Ishikawa (cell line): ENCODE data around the gene LRRC8E.

Experiments
- CEBPB ChIP-seq: IDR thresholded peaks from 2 replicates; pipeline ENCODE4 v1.6.1; 2012
- CREB1 ChIP-seq: IDR thresholded peaks from 2 replicates; pipeline ENCODE4 v1.6.1; 2012; ENCODE audit warnings: low read depth
- EGR1 ChIP-seq: IDR thresholded peaks from 2 replicates; pipeline ENCODE4 v1.6.1; 2012
- EP300 ChIP-seq: IDR thresholded peaks from 2 replicates; pipeline ENCODE4 v1.6.1; 2012; ENCODE audit warnings: borderline replicate concordance
- FOXM1 ChIP-seq: IDR thresholded peaks from 2 replicates; pipeline ENCODE4 v1.6.1; 2012; ENCODE audit warnings: low read depth, borderline replicate concordance
- MAX ChIP-seq: IDR thresholded peaks from 2 replicates; pipeline ENCODE4 v1.6.1; 2012
- NFIC ChIP-seq: IDR thresholded peaks from 2 replicates; pipeline ENCODE4 v1.6.1; 2012
- RAD21 ChIP-seq: IDR thresholded peaks from 2 replicates; pipeline ENCODE4 v1.6.1; 2012; ENCODE audit warnings: low read depth
- REST ChIP-seq: IDR thresholded peaks from 2 replicates; pipeline ENCODE4 v1.6.1; 2012; ENCODE audit warnings: low read depth, mild to moderate bottlenecking
- TAF1 ChIP-seq: IDR thresholded peaks from 2 replicates; pipeline ENCODE4 v1.6.1; 2012; ENCODE audit warnings: low read depth, mild to moderate bottlenecking
- TCF12 ChIP-seq: IDR thresholded peaks from 2 replicates; pipeline ENCODE4 v1.6.1; 2012; ENCODE audit warnings: low read depth
- TEAD4 ChIP-seq: IDR thresholded peaks from 2 replicates; pipeline ENCODE4 v1.6.1; 2012
- USF1 ChIP-seq: IDR thresholded peaks from 2 replicates; pipeline ENCODE4 v1.6.1; 2012
- YY1 ChIP-seq: IDR thresholded peaks from 2 replicates; pipeline ENCODE4 v1.6.1; 2012; ENCODE audit warnings: low read depth
- ZBTB7A ChIP-seq: IDR thresholded peaks from 2 replicates; pipeline ENCODE4 v1.6.1; 2012; ENCODE audit warnings: low read depth

The LRRC8E gene

GRCh38 chr19:7881910-7882309, 6.4 kb upstream of the LRRC8E start:
- no peak for TF ChIP-seq TEAD4
- TF ChIP-seq ZBTB7A, result no peak
- no peak for TF ChIP-seq USF1
- TF ChIP-seq EGR1, result no peak
- no peak for TF ChIP-seq TCF12
- TF ChIP-seq FOXM1, result no peak

GRCh38 chr19:7883105-7883504, 5.2 kb upstream of the LRRC8E start:
- TF ChIP-seq MAX (no peak), TCF12 (no peak), CREB1 (no peak), REST (no peak), TEAD4 (no peak), ZBTB7A (no peak), YY1 (no peak), NFIC (no peak), TAF1 (no peak), CEBPB (no peak), EP300 (no peak), FOXM1 (no peak)

GRCh38 chr19:7883796-7884570, 4.3 kb upstream of the LRRC8E start:
- TF ChIP-seq RAD21 (no peak), YY1 (no peak), TEAD4 (no peak), EP300 (no peak), NFIC (no peak), TCF12 (no peak), MAX (no peak), CREB1 (no peak), TAF1 (no peak), EGR1 (no peak), FOXM1 (no peak), CEBPB (no peak), USF1 (no peak), ZBTB7A (no peak), REST (no peak)

GRCh38 chr19:7885818-7886217, 2.5 kb upstream of the LRRC8E start:
- TF ChIP-seq FOXM1, result no peak
- no peak for TF ChIP-seq MAX
- TF ChIP-seq CEBPB, result no peak
- TF ChIP-seq USF1, result no peak
- TF ChIP-seq YY1, result no peak
- TF ChIP-seq TAF1, result no peak
- no peak for TF ChIP-seq TCF12
- TF ChIP-seq REST, result no peak
- no peak for TF ChIP-seq RAD21
- TF ChIP-seq EP300, result no peak
- TF ChIP-seq NFIC, result no peak
- no peak for TF ChIP-seq CREB1
- no peak for TF ChIP-seq TEAD4
- TF ChIP-seq EGR1, result no peak
- TF ChIP-seq ZBTB7A, result no peak
